C4-2B (cell line): ENCODE measurements around the gene TBC1D9.

Source experiments
- H3K27ac ChIP-seq: fragments of 450-650 bp; 2 replicates; pipeline ENCODE4 v1.5.1; 2017
- CTCF ChIP-seq: fragments of 450-650 bp; conservative IDR thresholded peaks from 2 replicates; pipeline ENCODE4 v1.5.1; 2017; ENCODE audit warnings: mild to moderate bottlenecking
- ZFX ChIP-seq: fragments of 450-650 bp; IDR thresholded peaks from 2 replicates; pipeline ENCODE4 v1.6.1; 2017

The TBC1D9 gene

DNA sequence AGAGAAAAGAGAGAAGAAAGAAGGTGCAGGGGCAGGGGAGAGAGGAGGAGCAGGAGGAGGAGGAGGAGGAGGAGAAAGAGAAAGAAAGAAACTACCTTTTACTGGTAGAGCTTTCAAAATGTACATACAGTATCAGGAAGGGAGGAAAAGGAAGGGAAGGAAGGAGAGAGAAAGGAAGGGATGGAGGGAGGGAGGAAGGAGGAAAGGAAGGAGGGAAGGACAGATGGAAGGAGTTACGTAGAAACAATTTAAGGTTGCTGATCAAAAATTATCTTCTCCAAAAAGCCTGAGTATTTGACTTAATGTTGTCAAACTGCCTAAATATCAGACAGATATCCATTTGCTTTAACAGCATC, 13.4 kb downstream of the TBC1D9 start:
- TF ChIP-seq ZFX: no peak
- TF ChIP-seq CTCF: no peak
- no peak overlapping the region for H3K27ac ChIP-seq

DNA sequence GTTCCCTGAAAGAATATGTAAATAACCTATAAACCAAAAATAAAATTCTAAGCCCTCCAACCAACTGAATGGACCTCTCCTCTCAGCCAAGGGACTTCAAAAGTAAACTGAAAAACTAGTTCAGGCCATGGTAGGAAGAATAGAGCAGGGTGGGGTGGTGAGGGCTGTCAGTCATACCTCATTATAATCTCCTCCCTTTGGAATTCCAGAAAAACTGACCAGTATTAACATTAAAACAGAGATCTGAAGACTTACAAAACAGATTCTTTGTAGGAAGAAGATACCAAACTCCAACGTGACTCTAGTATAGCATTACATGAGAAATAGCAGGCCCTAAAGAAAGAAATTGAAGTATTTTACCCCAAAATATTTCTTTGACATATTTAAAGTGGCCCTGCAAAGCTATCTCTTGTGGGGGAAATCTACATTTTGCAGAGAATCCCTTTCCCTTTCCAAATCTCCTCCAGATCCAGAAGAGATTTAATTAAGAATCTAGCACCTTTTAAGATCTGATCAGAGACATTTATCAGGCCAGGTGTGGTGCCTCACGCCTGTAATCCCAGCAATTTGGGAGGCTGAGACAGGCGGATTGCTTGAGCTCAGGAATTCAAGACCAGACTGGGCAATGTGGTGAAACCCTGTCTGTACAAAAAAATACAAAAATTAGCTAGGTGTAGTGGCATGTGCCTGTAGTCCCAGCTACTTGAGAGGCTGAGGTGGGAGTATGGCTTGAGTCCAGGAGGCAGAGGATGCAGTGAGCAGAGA, 15.1 kb downstream of the TBC1D9 start:
- H3K27ac ChIP-seq: no peak overlapping the region
- TF ChIP-seq ZFX (no peak), CTCF (no peak)

- no peak overlapping the region for H3K27ac ChIP-seq
- TF ChIP-seq CTCF: no peak
- TF ChIP-seq ZFX: no peak
These were observed 15.8 kb downstream of the TBC1D9 start for GRCh38 chr4:140740422-140740821.

- H3K27ac ChIP-seq: no peak overlapping the region
- TF ChIP-seq CTCF (no peak), ZFX (no peak)
These were observed 16.2 kb downstream of the TBC1D9 start for GRCh38 chr4:140739971-140740370.

DNA sequence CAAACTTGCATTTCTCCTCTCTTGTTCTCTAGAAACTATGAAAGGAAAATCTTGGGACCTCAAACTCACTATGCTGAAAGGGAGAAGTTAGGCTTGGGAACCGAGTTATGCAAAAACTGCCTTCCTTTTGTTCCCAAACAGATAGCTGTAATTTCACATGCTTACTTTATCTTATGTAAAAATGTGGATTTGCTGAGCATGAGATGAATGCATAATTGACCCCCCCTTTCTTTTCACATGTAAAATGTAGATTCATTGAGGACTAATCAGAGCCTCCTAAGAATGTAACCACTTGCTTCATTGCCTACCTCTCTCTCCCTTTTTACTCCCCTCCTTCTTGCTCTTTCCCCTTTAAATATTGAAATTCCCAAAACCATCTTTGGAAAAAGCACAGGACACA, 18.0 kb downstream of the TBC1D9 start:
- no peak overlapping the region for H3K27ac ChIP-seq
- TF ChIP-seq ZFX (no peak), CTCF (no peak)

DNA sequence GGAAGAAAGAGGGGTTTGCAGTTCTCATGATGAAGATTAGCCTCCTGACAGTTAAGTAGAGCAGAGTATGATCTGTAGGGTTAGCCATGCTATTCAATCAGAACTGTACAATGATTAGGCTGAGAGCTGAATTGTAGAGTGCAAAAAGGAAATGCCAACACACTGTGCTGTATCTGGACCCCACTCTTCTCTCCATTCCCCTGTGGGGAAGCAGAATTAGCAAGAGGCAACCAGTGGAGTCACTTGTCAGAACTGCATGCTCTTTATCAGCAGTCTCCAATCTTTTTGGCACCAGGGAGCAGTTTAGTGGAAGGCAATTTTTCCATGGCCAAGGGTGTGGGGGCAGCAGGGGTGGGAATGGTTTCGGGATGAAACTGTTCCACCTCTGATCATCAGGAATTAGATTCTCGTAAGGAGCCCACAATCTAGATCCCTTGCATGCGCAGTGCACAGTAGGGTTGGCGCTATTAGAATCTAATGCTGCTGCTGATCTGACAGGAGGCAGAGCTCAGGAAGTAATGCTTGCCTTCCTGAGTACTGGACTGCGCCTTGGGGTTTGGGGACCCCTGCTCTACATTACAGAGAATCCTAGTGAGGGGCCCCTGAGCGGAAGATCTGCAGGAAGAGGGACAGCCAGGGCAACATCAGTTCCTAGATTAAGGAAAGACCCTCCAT, 19.4 kb downstream of the TBC1D9 start:
- TF ChIP-seq CTCF (no peak), ZFX (no peak)
- no peak overlapping the region for H3K27ac ChIP-seq

DNA sequence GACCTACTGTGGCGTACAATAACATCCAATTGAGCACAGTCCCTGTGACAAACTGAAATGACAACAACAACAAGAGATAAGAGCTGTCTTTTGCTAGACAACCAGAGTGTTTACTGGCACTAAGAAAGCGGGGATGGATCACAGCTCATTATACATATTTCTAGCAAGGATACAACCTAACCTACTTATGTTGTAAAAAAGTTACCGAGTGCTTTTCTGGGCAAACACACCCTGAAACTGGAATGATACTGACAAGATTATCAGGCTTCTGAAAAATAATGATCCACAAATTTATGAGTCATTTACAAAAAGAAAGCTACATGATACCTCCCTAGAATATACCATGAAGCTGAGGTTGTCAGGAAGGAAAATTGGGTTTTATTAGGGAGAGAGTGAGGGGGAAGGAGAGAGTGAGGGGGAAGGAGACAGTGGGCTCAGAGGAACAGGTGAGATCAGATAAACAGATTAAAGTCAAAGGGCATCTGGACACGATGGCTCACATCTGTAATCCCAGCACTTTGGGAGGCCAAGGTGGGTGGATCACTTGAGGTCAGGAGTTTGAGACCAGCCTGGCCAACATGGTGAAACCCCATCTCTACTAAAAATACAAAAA, 20.3 kb downstream of the TBC1D9 start:
- H3K27ac ChIP-seq: no peak overlapping the region
- TF ChIP-seq CTCF (no peak), ZFX (no peak)
